ENCODE data around the gene KCNE3. TPM values are rescaled to one million over a fixed set of nuclear protein-coding genes. Genes with fewer than 3 reads are reported as not detected.

KCNE3 gene
- total and polyA plus RNA-seq, 2 experiments from 2014 or later, result 2.3 to 10.6 TPM

GRCh38 chr11:74460065-74460464, 7.3 kb downstream of the KCNE3 start:
- DNase-seq (ENCODE audit: low spot score), result no peak
- peaks cover 10% of the 10 kb centered on the region for H3K4me1 ChIP-seq (ENCODE audit: insufficient read depth)
- no peak overlapping the region for H3K27ac ChIP-seq (ENCODE audit: low read depth)
- H3K79me2 ChIP-seq (replicated peaks; ENCODE audit: insufficient read depth), result no peaks in the 10 kb centered on the region
- TF ChIP-seq CREB1 (CRISPR knock-in tag; IDR thresholded peaks at IDR 0.05; ENCODE audit: low read depth) (no peak), REST (IDR thresholded peaks at IDR 0.05; ENCODE audit: unreplicated experiment) (no peak), ZNF331 (CRISPR knock-in tag; IDR thresholded peaks at IDR 0.05; ENCODE audit: low read depth) (no peak), ETS1 (IDR thresholded peaks at IDR 0.05) (no peak), STAT1 (IDR thresholded peaks at IDR 0.05; ENCODE audit: unreplicated experiment) (no peak), POLR2AphosphoS5 (IDR thresholded peaks at IDR 0.05; ENCODE audit: low read depth) (no peak), CTCF (conservative IDR thresholded peaks at IDR 0.05; ENCODE audit: low read depth in 2 of 2) (no peak), ZNF114 (CRISPR knock-in tag; IDR thresholded peaks at IDR 0.05) (no peak), NANOG (IDR thresholded peaks at IDR 0.05; ENCODE audit: borderline replicate concordance) (no peak), JUNB (IDR thresholded peaks at IDR 0.05; ENCODE audit: unreplicated experiment) (no peak), EZH2phosphoT487 (IDR thresholded peaks at IDR 0.05; ENCODE audit: unreplicated experiment) (no peak)
- TF ChIP-seq, protein P1, sequence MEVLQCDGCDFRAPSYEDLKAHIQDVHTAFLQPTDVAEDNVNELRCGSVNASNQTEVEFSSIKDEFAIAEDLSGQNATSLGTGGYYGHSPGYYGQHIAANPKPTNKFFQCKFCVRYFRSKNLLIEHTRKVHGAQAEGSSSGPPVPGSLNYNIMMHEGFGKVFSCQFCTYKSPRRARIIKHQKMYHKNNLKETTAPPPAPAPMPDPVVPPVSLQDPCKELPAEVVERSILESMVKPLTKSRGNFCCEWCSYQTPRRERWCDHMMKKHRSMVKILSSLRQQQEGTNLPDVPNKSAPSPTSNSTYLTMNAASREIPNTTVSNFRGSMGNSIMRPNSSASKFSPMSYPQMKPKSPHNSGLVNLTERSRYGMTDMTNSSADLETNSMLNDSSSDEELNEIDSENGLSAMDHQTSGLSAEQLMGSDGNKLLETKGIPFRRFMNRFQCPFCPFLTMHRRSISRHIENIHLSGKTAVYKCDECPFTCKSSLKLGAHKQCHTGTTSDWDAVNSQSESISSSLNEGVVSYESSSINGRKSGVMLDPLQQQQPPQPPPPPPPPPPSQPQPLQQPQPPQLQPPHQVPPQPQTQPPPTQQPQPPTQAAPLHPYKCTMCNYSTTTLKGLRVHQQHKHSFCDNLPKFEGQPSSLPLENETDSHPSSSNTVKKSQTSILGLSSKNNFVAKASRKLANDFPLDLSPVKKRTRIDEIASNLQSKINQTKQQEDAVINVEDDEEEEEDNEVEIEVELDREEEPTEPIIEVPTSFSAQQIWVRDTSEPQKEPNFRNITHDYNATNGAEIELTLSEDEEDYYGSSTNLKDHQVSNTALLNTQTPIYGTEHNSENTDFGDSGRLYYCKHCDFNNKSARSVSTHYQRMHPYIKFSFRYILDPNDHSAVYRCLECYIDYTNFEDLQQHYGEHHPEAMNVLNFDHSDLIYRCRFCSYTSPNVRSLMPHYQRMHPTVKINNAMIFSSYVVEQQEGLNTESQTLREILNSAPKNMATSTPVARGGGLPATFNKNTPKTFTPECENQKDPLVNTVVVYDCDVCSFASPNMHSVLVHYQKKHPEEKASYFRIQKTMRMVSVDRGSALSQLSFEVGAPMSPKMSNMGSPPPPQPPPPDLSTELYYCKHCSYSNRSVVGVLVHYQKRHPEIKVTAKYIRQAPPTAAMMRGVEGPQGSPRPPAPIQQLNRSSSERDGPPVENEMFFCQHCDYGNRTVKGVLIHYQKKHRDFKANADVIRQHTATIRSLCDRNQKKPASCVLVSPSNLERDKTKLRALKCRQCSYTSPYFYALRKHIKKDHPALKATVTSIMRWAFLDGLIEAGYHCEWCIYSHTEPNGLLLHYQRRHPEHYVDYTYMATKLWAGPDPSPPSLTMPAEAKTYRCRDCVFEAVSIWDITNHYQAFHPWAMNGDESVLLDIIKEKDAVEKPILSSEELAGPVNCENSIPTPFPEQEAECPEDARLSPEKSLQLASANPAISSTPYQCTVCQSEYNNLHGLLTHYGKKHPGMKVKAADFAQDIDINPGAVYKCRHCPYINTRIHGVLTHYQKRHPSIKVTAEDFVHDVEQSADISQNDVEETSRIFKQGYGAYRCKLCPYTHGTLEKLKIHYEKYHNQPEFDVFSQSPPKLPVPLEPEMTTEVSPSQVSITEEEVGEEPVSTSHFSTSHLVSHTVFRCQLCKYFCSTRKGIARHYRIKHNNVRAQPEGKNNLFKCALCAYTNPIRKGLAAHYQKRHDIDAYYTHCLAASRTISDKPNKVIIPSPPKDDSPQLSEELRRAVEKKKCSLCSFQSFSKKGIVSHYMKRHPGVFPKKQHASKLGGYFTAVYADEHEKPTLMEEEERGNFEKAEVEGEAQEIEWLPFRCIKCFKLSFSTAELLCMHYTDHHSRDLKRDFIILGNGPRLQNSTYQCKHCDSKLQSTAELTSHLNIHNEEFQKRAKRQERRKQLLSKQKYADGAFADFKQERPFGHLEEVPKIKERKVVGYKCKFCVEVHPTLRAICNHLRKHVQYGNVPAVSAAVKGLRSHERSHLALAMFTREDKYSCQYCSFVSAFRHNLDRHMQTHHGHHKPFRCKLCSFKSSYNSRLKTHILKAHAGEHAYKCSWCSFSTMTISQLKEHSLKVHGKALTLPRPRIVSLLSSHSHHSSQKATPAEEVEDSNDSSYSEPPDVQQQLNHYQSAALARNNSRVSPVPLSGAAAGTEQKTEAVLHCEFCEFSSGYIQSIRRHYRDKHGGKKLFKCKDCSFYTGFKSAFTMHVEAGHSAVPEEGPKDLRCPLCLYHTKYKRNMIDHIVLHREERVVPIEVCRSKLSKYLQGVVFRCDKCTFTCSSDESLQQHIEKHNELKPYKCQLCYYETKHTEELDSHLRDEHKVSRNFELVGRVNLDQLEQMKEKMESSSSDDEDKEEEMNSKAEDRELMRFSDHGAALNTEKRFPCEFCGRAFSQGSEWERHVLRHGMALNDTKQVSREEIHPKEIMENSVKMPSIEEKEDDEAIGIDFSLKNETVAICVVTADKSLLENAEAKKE (CRISPR knock-in tag; IDR thresholded peaks at IDR 0.05), result no peak
- no peak overlapping the region for H3K4me3 Mint-ChIP-seq
- no peaks in the 10 kb centered on the region for H3K27me3 ChIP-seq (ENCODE audit: insufficient read depth)
- H3K9me2 ChIP-seq (ENCODE audit: insufficient read depth), result 0 out of 2 replicates have a peak, but pooled peaks cover 6% of the 10 kb centered on the region
- no peaks in the 10 kb centered on the region for H3K27me3 Mint-ChIP-seq (ENCODE audit: insufficient read depth, low read depth, poor library complexity)
- H3K4me1 Mint-ChIP-seq, result peaks cover 3% of the 10 kb centered on the region; the same call in 1 of the 3 replicates
- H3K36me3 Mint-ChIP-seq (ENCODE audit: low read depth), result no peaks in the 10 kb centered on the region
- no peaks in the 10 kb centered on the region for H3K36me3 ChIP-seq (ENCODE audit: insufficient read depth)
- no peaks in the 10 kb centered on the region for H3F3A ChIP-seq (replicated peaks; ENCODE audit: low read depth)
- no peaks in the 10 kb centered on the region for H3K9me3 Mint-ChIP-seq
- no peaks in the 10 kb centered on the region for H4K20me1 ChIP-seq (replicated peaks; ENCODE audit: insufficient read depth)
- H2AFZ ChIP-seq, result no peak overlapping the region
- H3K27ac Mint-ChIP-seq, result no peak overlapping the region
- ATAC-seq, result no peak
- H3K4me2 ChIP-seq, result no peak overlapping the region
- H3K4me3 ChIP-seq, result no peak overlapping the region
